PC-3 (cell line): ENCODE measurements around the gene IFFO2.

Source experiments
- EZH2 ChIP-seq: fragments of 300-600 bp; sonication (generic); IDR thresholded peaks from one replicate; pipeline ENCODE4 v1.6.1; 2017; ENCODE audit warnings: antibody characterized with exemption, mild to moderate bottlenecking, low read length; ENCODE audit not compliant: unreplicated experiment
- EZH2phosphoT487 ChIP-seq: fragments of 300-600 bp; sonication (generic); IDR thresholded peaks from 2 replicates; pipeline ENCODE4 v1.6.1; 2018; ENCODE audit warnings: mild to moderate bottlenecking, antibody characterized with exemption, low read length, borderline replicate concordance
- TF ChIP-seq, protein P1 (sequence below): fragments of 300-600 bp; sonication (generic); conservative IDR thresholded peaks from 2 replicates; pipeline ENCODE4 v1.5.1; 2017; ENCODE audit warnings: antibody characterized with exemption, low read depth, mild to moderate bottlenecking, low read length

DNA sequence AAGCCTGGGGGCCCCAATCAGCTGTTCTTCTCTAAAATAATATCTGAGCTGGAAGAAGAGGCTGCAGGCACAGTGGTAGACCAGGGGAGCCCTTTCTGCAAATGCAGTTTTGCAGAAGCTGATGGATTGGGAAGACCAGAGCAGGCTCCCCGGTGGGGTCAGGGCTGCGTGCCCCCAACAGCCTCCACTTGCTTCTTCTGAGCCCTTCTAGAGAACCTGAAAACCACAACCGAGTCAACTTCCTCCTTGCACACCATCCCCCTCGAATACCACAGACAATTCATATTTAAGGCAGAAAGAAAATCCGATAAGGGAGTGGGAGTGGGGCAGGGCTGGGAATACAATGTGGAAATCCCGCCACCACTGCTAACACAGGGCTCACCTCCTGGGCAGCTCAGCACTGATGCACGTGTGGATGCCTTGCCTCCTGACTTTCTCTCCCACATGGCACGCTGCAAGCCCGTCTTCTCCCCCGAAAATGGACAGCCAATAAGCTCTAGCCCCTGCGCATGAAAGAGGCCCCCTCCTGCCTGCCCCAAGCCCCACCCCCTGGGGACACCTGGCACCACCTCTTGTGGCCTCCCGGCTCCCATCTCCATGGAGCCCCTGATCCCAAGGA is 28.7 kb downstream of the IFFO2 start:
- TF ChIP-seq EZH2 (no peak), EZH2phosphoT487 (no peak)
- TF ChIP-seq, protein P1, sequence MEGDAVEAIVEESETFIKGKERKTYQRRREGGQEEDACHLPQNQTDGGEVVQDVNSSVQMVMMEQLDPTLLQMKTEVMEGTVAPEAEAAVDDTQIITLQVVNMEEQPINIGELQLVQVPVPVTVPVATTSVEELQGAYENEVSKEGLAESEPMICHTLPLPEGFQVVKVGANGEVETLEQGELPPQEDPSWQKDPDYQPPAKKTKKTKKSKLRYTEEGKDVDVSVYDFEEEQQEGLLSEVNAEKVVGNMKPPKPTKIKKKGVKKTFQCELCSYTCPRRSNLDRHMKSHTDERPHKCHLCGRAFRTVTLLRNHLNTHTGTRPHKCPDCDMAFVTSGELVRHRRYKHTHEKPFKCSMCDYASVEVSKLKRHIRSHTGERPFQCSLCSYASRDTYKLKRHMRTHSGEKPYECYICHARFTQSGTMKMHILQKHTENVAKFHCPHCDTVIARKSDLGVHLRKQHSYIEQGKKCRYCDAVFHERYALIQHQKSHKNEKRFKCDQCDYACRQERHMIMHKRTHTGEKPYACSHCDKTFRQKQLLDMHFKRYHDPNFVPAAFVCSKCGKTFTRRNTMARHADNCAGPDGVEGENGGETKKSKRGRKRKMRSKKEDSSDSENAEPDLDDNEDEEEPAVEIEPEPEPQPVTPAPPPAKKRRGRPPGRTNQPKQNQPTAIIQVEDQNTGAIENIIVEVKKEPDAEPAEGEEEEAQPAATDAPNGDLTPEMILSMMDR, result no peak
